HG02852 (cell line): ENCODE data around the gene TIMM13.
"Not testable (repeated sequence)": the region's sequence is repeated elsewhere in the genome, so short reads cannot be mapped to it uniquely, and the experiment has no call there.

ENCODE experiments used
- ATAC-seq: cut with Tn5 transposase; IDR thresholded peaks from one replicate; pipeline ENCODE4 v1.9.1; 2021; ENCODE audit warnings: mild to moderate bottlenecking, moderate library complexity; ENCODE audit not compliant: unreplicated experiment

Gene TIMM13

DNA sequence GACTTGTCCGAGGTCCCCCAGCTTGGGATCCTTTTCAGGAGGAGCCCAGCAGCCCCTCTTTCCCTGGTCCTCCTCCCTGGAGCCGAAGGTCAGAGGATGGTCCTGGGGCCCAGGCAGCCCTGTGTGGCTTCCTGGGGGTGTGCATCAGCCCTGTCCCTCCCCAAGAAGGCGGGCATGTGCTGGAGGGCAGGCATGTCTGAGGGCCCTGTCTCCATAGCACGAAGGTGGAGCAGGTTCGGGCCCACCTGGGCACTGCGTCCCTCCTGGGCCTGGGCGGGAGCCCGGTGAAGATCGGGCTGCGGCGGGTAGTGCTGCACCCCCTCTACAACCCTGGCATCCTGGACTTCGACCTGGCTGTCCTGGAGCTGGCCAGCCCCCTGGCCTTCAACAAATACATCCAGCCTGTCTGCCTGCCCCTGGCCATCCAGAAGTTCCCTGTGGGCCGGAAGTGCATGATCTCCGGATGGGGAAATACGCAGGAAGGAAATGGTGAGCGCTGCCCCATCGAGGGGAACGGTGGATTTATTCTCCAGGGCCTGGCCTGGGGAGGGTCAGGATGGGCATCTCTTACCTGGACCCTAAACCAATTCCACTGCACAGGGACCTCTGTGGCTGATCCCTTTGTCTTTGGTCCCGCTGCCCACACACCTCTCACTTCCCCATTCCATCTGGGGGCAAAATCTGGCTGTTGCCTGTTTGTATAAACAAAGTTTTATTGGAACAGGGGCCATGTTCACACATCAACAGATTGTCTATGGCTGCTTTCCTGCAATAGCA lies 10.9 kb downstream of the TIMM13 start:
- ATAC-seq, result no peak

GRCh38 chr19:2415973-2416319 lies 11.4 kb downstream of the TIMM13 start:
- ATAC-seq, result no peak

- ATAC-seq, result no peak
Measured at GRCh38 chr19:2415281-2415972, 12.0 kb downstream of the TIMM13 start.

DNA sequence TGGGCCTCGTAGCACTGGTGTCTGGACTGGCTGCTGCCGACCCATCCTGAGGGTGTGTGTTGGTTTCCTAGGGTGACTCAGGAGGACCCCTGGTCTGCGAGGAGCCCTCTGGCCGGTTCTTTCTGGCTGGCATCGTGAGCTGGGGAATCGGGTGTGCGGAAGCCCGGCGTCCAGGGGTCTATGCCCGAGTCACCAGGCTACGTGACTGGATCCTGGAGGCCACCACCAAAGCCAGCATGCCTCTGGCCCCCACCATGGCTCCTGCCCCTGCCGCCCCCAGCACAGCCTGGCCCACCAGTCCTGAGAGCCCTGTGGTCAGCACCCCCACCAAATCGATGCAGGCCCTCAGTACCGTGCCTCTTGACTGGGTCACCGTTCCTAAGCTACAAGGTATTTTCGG lies 13.8 kb downstream of the TIMM13 start:
- ATAC-seq, result no peak

DNA sequence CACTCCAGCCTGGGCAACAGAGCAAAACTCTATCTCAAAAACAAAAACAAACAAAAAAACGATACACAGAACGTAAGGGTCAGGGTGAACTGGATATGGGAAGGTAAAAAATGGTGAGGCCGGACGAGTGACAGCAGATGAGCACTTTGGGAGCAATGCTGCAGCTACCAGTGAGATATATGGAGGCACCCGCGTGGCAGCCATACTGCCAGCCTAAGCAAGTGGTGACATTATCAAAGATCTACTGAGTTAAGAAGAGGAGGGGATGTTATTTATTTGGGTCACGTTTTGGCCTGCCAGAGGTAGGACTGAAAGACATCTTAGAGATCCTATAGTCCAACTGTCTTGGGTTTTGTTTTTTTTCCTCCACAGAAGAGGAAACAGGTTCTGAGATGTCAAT lies 14.2 kb downstream of the TIMM13 start:
- ATAC-seq, result no peak

DNA sequence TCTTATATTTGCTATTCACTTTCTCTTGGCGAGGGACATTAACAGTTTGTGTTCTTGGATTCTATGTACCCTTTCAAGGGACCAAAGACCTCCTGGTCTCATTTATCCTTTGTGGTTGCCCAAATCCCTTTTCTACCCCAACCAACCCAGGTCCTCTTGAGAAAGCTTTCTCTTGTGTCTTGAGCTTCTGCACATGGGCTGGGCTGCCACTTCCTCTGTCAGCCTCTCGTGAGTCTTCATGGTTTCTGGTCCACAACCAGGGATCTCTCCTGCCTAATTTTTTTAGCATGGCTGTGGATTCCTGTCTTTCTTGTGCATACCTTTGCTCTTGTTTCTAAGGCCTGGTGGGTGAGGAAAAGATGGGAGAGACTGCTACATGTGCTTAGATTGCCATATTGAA lies 14.9 kb downstream of the TIMM13 start:
- no peak for ATAC-seq

GRCh38 chr19:2411709-2412108 lies 15.7 kb downstream of the TIMM13 start:
- ATAC-seq, result no peak

- ATAC-seq, result no peak
Measured at GRCh38 chr19:2410023-2410422, 17.4 kb downstream of the TIMM13 start.

GRCh38 chr19:2409352-2409912 lies 18.0 kb downstream of the TIMM13 start:
- no peak for ATAC-seq

DNA sequence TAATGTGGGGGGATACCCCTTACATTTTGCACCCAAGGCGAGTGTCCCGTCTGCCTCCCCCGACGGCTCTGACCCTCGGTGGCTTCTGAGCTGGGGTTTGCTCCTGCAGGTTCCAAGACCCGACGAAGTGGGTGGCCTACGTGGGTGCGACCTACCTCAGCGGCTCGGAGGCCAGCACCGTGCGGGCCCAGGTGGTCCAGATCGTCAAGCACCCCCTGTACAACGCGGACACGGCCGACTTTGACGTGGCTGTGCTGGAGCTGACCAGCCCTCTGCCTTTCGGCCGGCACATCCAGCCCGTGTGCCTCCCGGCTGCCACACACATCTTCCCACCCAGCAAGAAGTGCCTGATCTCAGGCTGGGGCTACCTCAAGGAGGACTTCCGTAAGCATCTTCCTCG lies 19.1 kb downstream of the TIMM13 start:
- ATAC-seq, result no peak

DNA sequence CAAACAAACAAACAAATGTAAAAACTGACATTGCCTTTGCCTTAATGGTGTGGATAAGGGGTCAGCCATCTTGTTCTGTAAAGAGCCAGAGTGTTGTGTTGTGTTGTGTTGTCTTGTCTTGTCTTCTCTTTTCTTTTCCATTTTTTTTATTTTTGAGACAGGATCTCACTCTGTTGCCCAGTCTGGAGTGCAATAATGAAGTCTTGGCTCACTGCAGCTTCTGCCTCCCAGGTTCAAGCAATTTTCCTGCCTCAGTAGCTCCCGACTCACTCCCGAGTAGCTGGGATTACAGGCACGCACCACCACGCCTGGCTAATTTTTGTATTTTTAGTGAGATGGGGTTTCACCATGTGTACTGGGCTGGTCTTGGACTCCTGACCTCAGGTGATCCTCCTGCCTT lies 27.8 kb downstream of the TIMM13 start:
- no peak for ATAC-seq

GRCh38 chr19:2398735-2399305 lies 28.6 kb downstream of the TIMM13 start:
- ATAC-seq, result no peak

GRCh38 chr19:2397173-2397572 lies 30.2 kb downstream of the TIMM13 start:
- not testable (repeated sequence) for ATAC-seq

GRCh38 chr19:2395293-2395829 lies 32.0 kb downstream of the TIMM13 start:
- not testable (repeated sequence) for ATAC-seq

GRCh38 chr19:2394442-2395292 lies 32.7 kb downstream of the TIMM13 start:
- no peak for ATAC-seq

- no peak for ATAC-seq
Measured at GRCh38 chr19:2394054-2394441, 33.3 kb downstream of the TIMM13 start.

GRCh38 chr19:2392899-2393298 lies 34.5 kb downstream of the TIMM13 start:
- not testable (repeated sequence) for ATAC-seq

DNA sequence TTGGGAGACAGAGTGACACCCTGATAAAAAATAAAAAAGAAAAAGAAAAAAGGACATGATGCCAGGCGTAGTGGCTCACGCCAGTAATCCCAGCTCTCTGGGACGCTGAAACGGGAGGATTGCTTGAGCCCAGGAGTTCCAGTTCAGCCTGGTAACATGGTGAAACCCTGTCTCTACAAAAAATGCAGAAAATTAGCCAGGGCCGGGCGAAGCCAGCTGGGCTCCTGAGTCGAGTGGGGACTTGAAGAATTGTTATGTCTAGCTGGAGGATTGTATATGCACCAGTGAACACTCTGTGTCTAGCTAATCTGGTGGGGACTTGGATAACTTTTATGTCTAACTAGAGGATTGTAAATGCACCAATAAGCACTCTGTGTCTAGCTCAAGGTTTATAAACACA lies 35.0 kb downstream of the TIMM13 start:
- no peak for ATAC-seq

GRCh38 chr19:2391118-2391725 lies 36.2 kb downstream of the TIMM13 start:
- ATAC-seq, result no peak

GRCh38 chr19:2389594-2389993 lies 37.8 kb downstream of the TIMM13 start:
- no peak for ATAC-seq
